Measurements from ENCODE around the gene RPL39L.

Gene RPL39L

DNA sequence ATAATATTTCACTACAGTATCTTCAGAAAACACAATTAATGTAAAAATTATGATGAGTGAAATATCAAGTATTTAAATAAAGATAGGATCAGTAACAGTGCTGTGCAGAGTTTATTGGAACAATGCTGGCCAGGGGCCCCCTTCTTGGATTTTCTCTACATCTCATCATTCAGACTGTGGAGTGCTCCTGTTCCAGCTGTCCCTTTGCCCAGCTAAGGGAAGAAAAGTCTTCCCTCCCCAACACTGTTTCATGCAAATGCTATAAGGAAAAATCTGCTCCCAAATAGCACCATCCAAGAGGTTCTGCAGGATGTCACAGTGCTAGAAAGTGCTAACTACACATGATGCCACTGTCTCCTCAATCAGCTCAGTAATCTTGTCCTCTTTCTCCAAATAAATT is 64.5 kb downstream of the RPL39L start:
- no peak for DNase-seq (ENCODE audit: low spot score)
- in situ Hi-C loops (cut with MboI; ENCODE audit: low pct_unique_long_range_greater_than_20kb, low sequenced_read_pairs, unreplicated experiment): no loop called here
- TF ChIP-seq, protein P1, sequence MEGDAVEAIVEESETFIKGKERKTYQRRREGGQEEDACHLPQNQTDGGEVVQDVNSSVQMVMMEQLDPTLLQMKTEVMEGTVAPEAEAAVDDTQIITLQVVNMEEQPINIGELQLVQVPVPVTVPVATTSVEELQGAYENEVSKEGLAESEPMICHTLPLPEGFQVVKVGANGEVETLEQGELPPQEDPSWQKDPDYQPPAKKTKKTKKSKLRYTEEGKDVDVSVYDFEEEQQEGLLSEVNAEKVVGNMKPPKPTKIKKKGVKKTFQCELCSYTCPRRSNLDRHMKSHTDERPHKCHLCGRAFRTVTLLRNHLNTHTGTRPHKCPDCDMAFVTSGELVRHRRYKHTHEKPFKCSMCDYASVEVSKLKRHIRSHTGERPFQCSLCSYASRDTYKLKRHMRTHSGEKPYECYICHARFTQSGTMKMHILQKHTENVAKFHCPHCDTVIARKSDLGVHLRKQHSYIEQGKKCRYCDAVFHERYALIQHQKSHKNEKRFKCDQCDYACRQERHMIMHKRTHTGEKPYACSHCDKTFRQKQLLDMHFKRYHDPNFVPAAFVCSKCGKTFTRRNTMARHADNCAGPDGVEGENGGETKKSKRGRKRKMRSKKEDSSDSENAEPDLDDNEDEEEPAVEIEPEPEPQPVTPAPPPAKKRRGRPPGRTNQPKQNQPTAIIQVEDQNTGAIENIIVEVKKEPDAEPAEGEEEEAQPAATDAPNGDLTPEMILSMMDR (IDR thresholded peaks at IDR 0.05; ENCODE audit: extremely low read depth, insufficient read depth, missing control alignments): no peak

DNA sequence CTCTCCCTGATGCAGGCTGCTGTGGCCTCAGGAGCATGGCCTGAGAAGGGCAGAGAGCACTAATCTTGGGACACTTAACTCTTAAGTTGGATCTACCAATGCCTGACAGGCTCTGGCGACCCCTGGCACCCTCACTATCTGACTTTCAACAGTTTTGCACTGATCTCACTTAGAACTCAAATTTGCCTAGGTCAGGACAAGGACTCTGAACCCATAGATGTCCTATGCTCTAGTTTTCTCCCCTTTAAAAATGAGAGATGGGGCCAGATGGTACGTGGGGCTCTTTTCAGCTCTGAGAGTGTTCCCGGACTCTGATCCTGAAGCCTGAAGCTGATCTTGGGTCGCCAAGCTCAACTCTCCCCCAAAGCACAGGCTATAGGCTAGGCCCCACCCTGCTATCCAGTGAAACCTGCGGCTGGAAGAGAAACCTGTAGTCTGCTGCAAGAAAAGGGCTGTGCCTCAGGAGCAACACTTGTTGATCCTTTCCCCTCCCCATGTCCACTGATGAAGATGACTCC is 65.7 kb downstream of the RPL39L start:
- DNase-seq (ENCODE audit: low spot score): no peak
- in situ Hi-C loops (cut with MboI; ENCODE audit: low pct_unique_long_range_greater_than_20kb, low sequenced_read_pairs, unreplicated experiment): no loop called here
- TF ChIP-seq, protein P1 (IDR thresholded peaks at IDR 0.05; ENCODE audit: extremely low read depth, insufficient read depth, missing control alignments): no peak

DNA sequence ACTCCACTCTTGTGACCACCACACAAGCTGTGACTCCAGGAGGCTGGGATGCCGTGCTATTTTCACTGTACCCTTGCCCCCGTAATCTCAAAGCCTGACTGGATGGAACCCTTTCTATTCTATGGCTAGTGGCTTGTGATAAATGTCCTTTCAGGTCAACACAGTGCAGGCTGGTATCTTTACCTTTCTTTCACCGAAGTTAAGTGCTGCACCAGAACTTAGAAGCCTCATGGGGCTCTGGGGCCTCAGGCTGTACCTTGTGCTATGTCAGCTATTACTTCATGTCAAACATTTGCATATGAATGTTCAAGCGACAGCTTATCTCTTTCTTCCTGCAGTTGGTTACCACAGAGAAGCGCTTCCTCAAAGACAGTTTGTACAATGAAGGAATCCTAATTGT is 66.8 kb downstream of the RPL39L start:
- TF ChIP-seq, protein P1 (IDR thresholded peaks at IDR 0.05; ENCODE audit: extremely low read depth, insufficient read depth, missing control alignments): no peak
- peak; percentile 19 for DNase-seq (ENCODE audit: low spot score)
- in situ Hi-C loops (cut with MboI; ENCODE audit: low pct_unique_long_range_greater_than_20kb, low sequenced_read_pairs, unreplicated experiment): no loop called here

DNA sequence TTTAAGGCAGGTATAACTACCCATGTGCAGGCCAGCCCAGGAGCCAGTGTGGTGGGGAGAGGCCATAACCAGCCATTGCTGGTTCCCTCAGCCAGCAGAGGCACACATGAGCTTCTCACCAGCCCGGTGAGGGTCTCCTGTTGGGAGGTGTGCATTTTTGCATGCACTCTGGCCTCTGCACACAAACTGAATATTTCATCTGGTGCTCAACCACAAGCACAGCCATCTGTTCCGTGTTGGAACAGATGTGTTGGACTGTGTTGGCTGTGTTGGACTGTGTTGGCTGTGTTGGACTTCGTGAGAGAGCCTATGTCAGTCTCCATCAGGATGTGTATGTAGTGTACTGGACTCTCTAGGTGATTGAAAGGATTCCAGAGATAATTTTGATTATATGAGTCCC is 67.2 kb downstream of the RPL39L start:
- DNase-seq (ENCODE audit: low spot score): no peak
- in situ Hi-C loops (cut with MboI; ENCODE audit: low pct_unique_long_range_greater_than_20kb, low sequenced_read_pairs, unreplicated experiment): no loop called here
- TF ChIP-seq, protein P1 (IDR thresholded peaks at IDR 0.05; ENCODE audit: extremely low read depth, insufficient read depth, missing control alignments): no peak

All from GM13977 (cell line).